HG02642 (cell line): ENCODE data around the gene NIM1K.
"Not testable (repeated sequence)": the region's sequence is repeated elsewhere in the genome, so short reads cannot be mapped to it uniquely, and the experiment has no call there.

Experiments used
- ATAC-seq: cut with Tn5 transposase; IDR thresholded peaks from one replicate; pipeline ENCODE4 v1.9.1; 2021; ENCODE audit warnings: mild to moderate bottlenecking; ENCODE audit not compliant: unreplicated experiment, poor library complexity

NIM1K gene

GRCh38 chr5:43191740-43192557, at the start of gene NIM1K:
TSS of gene NIM1K (plus strand) at chr5:43192225. CDS start at chr5:43245776, 53,551 bp downstream.
- peak; percentile 88 for ATAC-seq

DNA sequence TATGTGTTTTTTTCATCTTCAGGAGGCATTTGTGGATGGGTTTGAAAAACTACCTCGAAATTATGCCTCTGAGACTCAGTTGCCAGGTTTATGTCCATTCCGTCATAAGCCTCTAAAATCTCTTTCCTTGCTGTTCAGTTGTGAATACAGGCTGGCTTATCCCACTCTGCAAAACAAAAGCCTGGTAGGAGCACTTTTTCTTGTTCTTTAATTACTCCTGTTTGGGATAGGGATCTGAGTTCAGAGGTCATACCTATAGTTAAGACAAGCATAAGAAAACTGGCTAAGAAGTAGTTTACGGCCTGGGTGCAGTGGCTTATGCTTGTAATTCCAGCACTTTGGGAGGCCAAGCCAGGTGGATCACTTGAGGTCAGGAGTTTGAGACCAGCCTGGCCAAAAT, 47.0 kb upstream of the NIM1K start:
- ATAC-seq: no peak

DNA sequence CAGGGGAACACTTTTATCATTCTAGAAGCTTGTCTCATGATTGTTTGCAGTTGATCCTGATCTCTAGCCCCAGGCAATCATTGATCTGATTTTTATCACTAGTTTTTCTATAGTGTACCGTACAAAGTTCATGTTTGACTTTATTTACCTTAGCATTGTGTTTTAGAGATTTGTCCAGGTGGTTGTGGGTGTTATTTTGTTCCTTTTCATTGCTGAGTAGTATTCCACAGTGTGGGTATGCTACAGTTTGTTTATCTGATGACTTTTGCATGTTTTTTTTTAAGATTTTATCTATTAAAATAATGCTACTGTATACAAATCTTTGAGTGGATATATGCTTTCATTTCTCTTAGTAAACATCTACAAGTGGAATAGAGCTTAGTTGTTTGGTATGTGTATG, 45.1 kb upstream of the NIM1K start:
- no peak for ATAC-seq

DNA sequence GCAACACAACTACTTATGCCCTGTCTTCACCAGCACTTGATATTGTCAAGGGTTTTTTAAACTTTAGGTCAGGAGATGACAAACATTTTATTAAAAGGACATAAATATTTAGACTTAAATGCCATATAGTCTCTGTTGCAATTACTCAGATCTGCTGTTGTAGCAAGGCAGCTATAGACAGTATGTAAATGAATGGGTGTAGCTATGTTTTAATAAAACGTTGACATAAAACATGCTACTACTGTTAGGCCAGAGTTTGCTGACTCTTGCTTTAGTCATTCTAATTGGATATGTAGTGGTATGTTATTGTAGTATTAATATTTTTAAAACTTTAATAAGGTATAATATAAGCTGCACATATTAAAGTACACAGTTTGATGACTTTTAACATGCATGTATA, 43.6 kb upstream of the NIM1K start:
- ATAC-seq: no peak

DNA sequence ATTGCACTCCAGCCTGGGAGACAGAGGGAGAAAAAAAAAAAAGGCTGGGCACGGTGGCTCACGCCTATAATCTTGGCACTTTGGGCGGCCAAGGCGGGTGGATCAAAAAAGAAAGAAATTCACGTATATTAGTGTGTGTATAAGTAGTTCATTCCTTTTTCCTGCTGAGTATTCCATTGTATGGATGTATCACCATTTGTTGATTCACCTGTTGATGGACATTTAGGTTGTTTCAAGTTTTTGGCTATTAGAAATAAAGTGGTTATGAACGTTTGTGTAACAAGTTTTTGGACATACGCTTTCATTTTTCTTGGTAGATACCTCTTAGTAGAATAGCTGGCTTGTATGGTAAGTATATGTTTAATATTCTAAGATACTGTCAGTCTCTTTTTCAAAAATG, 42.8 kb upstream of the NIM1K start:
- ATAC-seq: no peak

- no peak for ATAC-seq
These were observed 42.0 kb upstream of the NIM1K start for GRCh38 chr5:43150075-43150474.

DNA sequence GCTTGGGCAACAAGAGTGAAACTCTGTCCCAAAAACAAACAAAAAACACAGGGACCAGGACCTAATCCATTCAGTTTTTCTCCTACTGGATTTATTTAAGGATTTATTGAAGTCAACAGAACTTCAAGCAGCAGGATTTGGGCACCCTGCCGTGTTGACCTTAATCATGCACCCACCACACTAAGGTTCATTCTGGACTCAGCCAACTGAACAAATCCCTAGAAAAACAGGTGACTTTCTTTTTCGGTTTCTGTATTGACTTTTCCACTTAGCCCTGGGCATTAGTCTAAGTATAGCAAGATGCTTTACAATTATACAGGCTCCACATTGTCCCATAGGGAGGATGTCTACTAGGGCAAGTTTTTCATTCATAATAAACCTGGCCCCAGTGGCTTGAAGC, 41.3 kb upstream of the NIM1K start:
- no peak for ATAC-seq

GRCh38 chr5:43152946-43153345, 39.1 kb upstream of the NIM1K start:
- no peak for ATAC-seq

- no peak for ATAC-seq
These were observed 37.6 kb upstream of the NIM1K start for GRCh38 chr5:43154469-43154868.

DNA sequence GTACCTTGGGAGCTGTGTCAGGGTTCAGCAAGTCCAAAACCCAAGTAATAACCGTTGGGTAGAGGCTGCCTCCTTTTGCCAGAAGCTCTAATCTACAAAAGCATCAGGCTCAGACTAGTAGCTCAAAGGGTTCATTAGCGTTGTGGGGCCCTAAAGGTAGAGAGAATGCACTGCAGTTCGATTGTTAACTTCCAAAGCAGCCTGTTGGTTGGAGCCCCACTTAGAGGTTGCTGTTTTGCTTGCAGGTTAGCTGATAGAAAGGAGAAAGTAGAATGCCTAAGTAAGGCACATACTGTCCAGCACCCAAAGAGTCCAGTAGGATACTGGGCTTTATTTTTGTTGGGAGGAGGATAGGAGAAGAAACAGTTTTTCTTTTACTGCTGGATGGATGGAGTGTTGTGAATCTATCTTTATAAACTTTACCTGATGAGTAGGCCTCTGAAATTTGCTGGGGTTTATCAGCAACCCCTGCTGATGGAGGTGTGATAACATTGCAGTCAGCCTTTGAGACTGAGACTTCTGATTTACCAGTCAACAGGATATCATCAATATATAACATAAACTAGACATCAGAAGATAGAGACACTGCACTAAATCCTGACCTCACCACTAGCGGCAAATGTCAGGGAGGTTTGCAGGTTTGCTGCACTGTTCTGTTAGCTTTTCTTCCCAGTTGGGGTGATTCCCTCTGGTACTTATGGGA, 36.5 kb upstream of the NIM1K start:
- no peak for ATAC-seq

- ATAC-seq: no peak
These were observed 35.6 kb upstream of the NIM1K start for GRCh38 chr5:43156388-43156787.

GRCh38 chr5:43157068-43157467, 35.0 kb upstream of the NIM1K start:
- ATAC-seq: no peak

- no peak for ATAC-seq
These were observed 30.8 kb upstream of the NIM1K start for GRCh38 chr5:43161244-43161643.

DNA sequence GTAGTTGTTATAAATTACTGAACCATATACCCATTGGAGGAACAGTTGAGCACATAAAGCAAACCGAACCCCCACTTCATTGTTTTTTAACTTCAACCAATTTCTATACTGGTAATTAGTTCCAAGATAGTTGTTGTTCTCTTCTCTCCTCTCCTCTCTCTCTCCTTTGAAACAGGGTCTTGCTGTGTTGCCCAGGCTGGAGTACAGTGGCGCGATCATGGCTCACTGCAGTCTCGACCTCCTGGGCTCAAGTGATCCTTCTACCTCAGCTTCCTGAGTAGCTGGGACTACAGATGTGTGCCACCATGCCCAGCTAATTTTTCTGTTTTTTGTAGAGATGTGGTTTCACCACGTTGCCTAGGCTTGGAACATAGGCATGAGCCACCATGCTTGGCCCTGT, 27.2 kb upstream of the NIM1K start:
- ATAC-seq: not testable (repeated sequence)

GRCh38 chr5:43165323-43165722, 26.7 kb upstream of the NIM1K start:
- no peak for ATAC-seq

DNA sequence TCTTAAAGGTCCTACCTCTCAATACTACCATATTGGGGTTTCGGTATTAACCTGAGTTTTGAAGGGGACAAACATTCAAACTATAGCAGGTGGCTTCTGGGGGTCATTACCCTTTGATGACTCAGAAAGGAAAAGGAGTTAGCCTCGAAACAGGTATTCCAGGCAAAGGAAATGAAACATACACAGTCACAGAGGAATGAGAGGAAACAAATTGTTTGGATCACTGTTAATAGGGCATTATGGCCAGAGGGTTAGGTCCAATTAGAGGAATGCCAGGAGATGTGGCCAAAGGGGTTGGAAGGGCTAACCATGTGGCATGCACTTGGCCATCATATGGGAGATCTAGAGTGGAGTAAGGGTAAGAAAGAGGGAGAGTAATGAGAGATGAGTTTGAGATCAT, 23.9 kb upstream of the NIM1K start:
- ATAC-seq: no peak

DNA sequence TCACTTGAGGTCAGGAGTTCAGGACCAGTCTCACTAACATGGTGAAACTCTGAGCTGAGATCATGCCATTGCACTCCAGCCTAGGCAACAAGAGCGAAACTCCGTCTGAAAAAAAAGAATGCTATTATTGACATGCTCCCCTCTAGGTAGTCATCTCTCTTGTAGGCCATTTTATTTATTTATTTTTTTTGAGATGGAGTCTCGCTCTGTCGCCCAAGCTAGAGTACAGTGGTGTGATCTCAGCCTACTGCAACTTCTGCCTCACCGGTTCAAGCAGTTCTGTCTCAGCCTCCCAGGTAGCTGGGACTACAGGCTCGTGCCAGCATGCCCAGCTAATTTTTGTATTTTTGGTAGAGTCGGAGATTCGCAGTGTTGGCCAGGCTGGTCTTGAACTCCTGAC, 20.6 kb upstream of the NIM1K start:
- no peak for ATAC-seq

GRCh38 chr5:43171926-43172325, 20.1 kb upstream of the NIM1K start:
- no peak for ATAC-seq

DNA sequence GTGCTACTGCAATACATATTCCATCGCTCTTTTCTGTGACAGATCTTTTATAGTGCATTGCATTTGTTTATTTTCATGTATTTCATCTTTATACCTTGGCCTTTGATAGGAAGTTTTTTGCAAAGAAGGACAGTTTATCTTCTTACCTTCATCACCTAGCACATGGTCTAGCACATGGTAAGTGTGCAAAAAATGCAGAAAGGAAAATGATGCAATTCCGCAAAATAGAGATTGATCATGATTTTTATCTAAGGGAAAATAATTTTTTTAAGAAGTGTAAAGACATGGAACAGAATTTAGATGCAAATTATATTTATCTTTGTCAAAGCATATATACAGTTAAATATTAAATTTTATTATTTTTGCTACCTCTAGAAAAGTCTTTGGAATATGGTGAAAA, 19.2 kb upstream of the NIM1K start:
- no peak for ATAC-seq

- no peak for ATAC-seq
These were observed 17.4 kb upstream of the NIM1K start for GRCh38 chr5:43174586-43174985.

- ATAC-seq: no peak
These were observed 12.2 kb upstream of the NIM1K start for GRCh38 chr5:43179836-43180235.

DNA sequence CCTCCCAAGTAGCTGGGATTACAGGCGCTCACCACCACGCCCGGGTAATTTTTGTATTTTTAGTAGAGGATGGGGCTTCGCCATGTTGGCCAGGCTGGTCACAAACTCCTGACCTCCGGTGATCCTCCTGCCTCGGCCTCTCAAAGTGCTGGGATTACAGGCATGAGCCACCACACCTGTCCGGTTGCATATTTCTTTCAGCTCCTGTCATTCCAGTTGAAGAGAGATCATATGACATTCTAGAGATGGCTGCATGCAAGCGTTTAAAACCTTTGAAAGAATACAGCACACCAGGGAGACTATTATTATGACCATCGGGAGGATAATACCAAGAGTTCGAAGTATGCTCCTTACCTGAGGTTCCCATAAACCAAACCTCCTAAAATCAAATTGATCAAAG, 9.6 kb upstream of the NIM1K start:
- ATAC-seq: no peak
